HG02678 (cell line): ENCODE results near the gene LRRN3.
"Not testable (repeated sequence)": the region's sequence is repeated elsewhere in the genome, so short reads cannot be mapped to it uniquely, and the experiment has no call there.

Source experiments
- ATAC-seq: cut with Tn5 transposase; IDR thresholded peaks from one replicate; pipeline ENCODE4 v1.9.1; 2021; ENCODE audit warnings: mild to moderate bottlenecking, moderate library complexity; ENCODE audit not compliant: unreplicated experiment

LRRN3 gene

DNA sequence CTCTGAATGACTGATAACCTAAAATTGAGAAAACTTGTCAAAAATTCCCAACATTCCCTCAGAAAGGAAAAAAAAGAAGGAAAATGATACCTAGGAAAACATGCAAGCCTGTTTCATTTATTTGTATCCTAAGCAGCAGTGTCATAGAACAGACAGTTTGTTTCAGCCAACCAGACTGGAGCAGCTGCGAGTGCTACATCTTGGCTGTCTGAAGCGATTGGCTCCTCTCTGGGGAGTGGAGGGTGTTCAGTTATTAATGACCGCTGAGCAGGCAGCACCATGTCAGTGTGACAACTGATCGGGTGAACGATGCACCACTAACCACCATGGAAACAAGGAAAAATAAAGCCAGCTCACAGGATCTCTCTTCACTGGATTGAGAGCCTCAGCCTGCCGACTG lies at the start of gene LRRN3:
TSS of gene LRRN3 (plus strand) at position 282 of the 400 bp plus-strand sequence. CDS start 31,646 bp downstream, outside the sequence.
- ATAC-seq, result no peak

DNA sequence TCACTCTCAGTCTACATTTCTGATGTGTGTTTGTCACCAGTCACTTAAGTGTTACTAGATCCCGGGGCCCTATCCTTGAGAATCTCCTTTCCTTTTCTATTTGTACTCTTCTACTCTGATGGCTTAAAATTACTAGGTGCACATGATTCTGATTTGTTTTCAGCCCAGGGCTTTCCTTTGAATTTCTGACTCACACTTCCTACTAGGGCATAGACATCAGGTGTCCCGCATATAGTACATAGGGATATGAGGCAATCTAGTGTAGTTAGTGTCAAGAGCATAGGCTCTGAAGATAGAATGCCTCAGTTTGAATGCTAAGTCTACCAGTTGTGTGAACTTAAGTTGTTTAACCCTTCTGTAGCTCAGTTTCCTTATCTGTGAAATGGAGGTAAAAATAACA lies 49.4 kb upstream of the LRRN3 start:
- ATAC-seq, result no peak

DNA sequence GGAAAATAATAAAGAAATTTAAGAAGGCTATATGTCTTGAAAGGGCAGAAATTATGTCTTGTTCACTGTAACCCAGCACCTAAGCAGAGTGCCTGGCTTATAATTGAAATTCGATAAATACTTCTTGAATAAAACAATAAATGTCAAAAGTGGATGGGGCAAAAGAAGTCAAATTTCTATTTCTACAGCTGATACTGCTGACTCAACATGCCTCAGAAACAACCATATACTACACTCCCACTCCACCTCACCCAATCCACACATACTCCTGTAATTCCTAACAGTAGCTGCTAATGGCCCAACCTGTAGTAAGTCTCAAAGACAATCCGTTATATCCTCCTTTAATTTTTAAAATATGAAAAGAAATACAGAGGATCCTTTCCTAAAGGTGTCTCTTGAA lies 48.1 kb upstream of the LRRN3 start:
- ATAC-seq, result no peak

DNA sequence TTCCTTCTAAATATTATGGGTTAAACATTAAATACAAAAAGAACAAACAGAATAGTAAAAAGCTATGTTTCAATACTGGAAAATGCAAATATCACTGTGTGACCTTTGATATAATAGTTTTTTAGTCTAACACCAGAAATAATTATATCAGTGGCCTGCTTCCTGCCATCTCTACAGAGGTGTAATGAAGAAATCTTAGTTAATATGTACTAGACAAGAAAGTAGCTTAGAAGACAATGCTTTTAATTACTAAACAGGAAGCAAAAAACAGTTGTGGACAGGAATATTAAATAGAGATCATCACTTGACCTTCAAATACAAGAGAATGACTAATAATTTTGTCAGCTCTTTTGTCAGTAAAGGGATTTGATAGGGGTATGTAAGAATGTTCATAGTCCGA lies 47.4 kb upstream of the LRRN3 start:
- ATAC-seq, result peak; percentile 80

DNA sequence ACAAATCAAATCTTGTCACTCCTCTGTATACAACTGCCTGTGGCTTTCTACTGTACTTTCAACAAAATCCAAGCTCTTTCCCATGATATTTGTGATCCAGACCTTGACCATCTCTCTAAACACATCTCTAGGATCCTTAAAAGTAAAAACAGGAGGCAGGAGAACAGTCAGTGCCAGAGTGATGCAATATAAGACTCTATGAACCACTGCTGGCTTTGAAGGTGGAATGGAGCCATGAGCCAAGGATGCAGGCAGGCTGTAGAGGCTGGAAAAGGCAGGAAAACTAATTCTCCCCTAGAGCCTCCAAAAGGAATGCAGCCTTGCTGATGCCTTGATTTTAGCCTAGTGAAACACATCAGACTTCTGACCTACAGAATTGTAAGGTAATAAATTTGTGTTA lies 45.5 kb upstream of the LRRN3 start:
- ATAC-seq, result no peak

DNA sequence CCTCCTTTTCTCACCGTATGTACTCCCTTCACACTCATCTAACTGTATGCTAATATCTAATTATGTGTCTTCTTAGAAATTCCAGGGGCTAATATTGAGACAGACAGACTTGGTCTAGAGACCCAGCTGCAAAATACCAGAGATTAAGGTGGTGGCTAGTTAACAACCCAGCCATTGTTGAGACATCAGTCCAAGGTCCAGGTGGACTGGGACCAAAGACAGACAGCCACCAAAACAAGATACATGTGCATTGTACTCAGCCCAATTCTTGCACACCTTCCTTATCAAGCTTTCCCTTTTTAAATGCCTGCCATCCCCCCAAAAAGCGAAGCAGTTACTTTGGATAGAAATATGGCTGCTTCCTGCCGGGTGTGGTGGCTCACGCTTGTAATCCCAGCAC lies 43.3 kb upstream of the LRRN3 start:
- ATAC-seq, result no peak

DNA sequence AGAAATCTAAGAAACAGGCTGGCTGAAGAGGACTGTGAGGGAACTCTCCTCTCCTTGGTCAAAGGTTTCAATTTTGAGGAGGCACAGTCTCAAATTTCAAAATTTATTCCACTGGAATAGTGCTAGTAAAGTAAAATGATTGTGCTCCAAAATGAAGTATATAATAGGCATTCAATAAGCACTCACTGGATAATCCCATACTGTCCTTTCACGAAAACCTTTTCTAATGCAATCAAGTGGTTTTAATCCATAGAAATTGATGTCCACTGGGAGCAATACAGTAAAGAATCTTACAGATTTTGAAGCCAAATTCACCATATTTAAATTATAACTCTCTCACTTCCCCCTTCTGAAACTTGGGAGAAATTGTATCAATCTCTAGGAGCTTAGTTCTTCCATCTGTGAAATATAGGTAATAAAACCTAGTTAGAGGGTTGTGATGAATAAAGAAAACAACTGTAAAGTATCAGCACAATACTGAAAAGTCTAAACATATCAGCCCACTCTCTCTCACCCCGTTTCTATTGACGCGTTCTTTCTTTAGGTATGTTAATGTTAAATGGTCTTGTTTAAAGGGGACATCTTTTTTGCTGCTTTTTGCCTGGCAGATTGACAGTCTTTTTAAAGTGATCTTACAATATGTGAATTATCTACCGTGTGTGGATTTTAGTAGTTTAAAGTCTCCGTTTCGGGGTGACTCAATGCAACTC lies 40.8 kb upstream of the LRRN3 start:
- ATAC-seq, result no peak

DNA sequence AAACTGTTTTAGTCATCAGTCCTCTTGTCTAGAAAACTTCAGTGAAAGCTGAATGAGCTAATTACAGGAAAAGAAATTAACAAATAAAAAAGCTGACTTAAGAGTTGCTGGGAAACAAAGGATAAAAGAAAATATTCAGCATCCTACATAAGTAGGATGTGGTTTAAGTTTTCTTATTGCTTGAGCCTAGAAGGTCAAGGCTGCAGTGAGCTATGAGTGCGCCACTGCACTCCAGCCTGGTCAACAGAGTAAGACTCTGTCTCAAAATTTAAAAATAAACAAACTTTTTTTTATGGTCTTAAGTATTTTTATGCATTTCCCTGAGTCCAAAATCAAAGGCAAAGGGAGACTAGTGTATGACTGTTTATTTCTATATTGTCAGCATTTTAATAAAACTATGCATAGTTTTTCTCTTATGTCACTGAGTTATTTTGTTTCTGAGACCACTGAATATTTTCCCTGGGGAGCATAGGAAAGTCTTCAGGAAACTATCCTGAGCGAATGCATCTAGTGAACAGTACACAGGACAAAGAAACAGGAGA lies 40.0 kb upstream of the LRRN3 start:
- no peak for ATAC-seq

DNA sequence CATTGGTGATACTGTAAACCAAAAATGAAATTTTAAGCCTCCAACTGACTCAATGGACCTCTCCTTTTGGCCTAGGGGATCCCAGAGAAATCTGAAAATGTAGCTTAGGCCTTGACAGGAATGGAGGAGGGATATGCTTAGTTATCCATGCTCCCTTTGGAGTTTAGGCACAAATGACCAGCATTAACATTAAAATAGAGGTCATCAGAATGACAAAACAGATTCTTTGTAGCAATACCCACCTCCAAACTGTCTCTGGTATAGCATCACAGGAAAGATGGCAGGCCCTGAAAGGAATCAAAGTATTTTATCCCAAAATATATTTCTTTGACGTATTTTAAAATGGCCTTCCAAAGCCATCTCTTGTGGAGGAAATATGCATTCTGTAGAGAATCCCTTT lies 39.1 kb upstream of the LRRN3 start:
- no peak for ATAC-seq

DNA sequence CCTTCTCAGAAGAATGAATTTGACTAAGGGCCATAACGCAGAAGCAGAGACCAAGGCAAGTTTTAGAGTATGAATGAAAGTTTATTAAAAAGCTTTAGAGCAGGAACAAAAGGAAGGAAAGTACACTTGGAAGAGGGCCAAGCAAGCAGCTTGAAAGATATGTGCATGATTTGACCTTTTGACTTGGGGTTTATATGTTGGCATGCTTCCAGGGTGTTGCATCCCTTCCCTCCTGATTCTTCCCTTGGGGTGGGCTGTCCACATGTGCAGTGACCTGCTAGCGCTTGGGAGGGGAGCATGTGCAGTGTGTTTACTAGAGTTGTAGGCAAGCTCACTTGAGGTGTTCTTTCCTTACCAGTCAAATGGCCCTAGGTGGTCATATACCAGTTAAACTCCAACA lies 37.9 kb upstream of the LRRN3 start:
- ATAC-seq, result no peak

DNA sequence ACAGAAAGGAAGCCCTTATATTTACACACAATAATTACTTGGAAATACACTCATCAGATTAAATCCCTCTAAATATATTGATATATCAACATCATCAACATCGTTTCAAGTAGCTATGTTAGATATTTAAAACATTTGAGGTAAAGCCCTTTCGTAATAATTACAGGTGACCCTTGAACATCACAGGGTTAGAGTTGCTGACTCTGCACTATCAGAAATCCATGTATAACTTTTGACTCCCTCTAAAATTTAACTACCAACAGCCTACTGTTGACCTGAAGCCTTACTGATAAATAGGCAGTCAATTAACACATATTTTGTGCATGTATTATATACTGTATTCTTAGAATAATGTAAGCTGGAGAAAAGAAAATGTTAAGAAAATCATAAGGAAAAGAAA lies 34.6 kb upstream of the LRRN3 start:
- no peak for ATAC-seq

DNA sequence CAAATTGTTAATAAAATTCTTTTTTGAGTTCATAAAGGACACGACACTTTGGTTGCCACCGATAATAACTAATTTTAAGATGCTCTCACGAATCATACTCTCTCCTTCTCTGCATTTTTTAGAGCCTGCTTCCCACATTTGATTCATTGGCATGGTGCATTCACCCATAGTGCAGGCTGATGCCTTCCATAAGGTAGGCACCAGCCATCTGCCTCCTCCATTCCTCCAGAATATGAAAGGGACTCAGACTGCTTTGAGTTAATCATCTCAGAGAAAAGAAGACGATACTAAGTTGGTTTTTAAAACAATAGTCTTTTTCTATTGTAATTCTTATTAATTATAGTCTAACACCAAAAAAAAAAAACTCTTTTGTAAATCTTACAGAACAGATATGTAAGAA lies 33.9 kb upstream of the LRRN3 start:
- no peak for ATAC-seq

DNA sequence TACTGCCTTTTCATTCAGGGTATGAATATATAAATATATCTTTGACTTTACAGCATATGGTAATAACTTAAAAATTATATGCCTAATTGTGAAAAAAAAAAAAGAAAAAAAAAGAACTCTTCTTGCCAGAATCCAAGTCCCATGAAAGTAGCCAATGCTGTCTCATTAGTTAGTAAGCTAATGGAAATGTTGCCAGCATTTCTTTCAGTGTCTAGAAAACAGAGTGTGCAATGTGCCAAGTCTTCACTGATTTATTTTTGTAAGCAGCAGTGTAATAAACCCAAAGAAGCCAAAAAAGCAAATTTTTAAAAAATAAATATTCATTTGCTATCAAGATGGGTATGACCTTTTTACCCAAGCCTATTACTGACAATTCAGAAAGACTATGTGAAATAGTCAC lies 31.1 kb upstream of the LRRN3 start:
- no peak for ATAC-seq

DNA sequence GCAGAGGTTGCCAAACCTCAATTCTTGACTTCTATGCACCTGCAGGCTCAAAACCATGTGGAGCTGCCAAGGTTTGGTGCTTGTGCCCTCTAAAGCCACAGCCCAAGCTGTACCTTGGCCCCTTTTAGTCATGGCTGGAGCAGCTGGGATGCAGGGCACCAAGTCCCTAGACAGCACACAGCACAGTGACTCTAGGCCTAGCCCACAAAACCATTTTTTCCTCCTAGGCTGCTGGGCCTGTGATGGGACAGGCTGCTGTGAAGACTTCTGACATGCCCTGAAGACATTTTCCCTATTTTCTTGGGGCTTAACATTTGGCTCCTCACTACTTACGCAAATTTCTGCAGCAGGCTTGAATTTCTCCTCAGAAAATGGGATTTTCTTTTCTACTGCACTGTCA lies 27.8 kb upstream of the LRRN3 start:
- no peak for ATAC-seq

DNA sequence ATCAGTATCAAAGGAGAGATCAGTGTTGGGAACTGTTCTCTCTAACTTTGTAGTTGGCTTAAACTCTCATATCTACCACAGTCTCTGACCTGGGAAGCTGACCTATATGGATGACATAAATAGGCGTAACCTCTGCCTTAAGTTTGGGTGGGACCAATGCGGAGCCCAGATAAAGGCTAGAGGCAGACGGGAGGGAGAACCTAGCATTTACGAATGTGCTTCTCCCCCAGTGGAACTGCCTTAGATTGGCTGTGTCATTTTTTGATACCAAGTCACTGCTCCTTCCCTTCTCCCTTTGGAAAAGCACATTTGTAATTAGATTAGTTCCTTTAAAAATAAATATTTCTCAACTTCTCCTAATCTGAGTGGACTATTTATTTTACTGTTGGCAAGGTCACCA lies 23.7 kb upstream of the LRRN3 start:
- no peak for ATAC-seq

DNA sequence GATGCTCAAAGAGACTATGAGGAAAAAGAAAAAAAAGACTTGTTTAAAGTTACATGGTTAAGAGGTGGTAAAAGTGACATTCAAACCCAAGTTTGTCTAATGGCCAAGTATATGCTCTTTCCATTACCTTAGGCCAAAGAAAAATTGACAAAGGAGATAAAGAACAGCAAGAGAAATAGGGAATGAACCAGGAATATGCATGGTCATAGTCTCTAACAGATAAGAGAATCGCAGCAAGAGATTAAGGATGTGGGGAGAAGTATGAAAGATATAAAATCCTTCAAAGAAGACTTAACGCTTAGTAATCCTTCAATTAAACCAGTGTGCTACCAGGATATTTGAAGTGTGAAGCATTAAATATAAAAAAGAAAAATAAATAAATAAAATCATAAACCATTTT lies 23.2 kb upstream of the LRRN3 start:
- ATAC-seq, result no peak

DNA sequence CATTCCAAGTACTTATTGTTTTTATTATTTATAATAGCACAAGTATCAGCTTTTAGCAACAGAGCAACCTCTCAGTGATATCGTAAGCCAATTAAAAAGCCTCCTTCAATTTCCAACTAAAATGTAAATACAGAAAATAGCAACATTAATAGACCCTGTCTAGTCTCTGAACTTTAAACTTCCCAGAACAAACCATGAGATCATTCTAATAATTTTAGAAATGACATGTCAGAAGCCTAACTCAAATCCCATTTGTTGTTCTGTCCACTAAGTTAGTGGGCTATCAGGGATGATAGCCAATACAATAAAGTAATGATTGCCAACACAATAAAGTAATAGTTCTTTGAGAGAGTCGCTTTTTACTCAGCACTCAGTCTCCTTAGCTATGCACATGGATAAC lies 22.3 kb upstream of the LRRN3 start:
- no peak for ATAC-seq

DNA sequence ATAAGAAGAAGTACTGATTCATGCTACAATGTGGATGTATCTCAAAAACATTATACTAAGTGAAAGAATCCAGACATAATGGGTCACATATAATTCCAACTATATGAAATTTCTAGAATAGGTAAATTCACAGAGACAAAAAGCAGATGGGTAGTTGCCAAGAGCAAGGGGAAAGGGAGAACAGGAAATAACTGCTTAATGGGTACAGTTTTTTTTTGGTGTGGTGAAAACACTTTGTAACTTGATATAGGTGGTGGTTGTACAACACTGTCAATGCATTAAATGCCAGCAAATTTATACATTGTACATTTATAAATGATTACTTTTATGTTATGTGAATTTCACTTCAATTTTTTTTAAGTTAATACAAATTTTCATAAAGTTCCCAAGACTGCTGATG lies 19.4 kb upstream of the LRRN3 start:
- ATAC-seq, result no peak

DNA sequence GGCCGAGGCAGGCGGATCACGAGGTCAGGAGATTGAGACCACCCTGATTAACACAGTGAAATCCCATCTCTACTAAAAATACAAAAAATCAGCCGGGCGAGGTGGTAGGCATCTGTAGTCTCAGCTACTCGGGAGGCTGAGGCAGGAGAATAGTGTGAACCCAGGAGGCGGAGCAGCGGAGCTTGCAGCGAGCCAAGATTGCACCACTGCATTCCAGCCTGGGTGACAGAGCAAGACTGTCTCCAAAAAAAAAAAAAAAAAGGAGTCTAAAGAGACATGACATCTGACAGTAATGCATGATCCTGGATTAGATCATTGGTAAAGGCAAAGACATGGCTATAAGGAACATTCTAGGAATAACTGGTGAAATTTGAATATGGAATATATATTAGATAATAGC lies 18.3 kb upstream of the LRRN3 start:
- not testable (repeated sequence) for ATAC-seq

DNA sequence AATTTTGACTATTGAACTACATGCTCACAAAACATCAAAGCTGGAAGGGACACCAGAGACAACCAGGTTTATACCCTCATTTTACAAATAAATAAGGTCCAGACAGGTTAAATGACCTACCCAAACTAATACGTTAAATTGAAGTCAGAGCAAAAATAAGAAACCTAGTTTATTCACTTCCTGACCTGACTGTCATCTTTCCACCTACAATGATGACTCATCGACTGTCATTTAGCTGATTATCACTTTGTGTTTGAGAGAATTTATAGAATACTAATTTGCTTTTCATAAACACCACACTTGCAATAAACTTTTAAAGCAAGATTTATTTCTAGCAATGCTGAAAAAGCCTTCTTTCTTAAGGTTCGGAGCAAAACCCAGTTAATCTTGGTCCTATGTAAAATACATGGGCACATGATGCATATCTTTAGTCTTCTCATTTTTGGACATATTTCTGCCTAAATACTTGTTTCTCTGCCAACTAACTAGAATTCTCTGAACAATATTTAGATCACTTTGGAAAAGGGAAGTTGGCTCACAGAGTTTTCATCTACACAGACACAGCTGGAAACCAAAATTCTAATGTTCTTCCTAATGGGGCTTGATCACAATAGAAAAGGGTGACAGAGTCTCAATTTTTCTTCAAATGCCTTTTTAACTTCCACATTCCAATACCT lies 16.7 kb upstream of the LRRN3 start:
- no peak for ATAC-seq

DNA sequence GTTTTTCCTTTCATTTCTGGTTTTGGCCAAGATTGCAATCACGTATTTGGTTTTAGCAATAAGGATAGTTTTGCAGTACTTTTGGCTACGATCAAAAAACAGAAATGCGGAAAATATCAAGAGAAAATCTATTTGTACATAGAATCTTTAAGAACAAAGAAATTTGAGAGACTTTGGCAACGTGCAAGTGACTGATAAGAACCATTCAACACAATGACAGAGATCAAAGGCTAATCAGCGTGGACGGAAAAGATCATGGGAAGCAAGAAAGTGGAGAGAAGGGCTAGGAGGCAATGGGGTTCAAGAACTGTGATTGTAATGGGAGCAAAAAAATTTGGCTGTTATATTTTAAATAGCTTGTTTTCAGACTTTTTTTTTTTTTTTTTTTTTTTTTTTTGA lies 16.2 kb upstream of the LRRN3 start:
- ATAC-seq, result no peak

DNA sequence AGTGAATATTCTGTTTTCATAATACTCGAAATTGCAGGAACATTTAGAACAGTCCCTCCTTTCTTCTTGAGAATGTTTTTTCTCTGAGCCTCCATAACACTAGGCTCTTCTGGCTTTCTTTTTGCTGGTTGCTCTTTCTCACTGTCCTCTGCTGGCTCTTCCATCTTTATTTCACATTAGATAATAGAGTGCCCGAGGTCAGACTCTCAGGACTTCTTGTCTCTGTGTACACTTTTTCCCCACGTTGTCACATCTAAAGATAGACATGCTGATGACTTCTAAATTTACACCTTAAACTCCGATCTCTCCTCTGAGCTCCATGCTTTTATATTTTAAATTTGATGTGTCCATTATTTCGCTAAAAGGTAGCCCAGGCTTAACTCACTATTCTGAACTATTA lies 15.4 kb upstream of the LRRN3 start:
- no peak for ATAC-seq

DNA sequence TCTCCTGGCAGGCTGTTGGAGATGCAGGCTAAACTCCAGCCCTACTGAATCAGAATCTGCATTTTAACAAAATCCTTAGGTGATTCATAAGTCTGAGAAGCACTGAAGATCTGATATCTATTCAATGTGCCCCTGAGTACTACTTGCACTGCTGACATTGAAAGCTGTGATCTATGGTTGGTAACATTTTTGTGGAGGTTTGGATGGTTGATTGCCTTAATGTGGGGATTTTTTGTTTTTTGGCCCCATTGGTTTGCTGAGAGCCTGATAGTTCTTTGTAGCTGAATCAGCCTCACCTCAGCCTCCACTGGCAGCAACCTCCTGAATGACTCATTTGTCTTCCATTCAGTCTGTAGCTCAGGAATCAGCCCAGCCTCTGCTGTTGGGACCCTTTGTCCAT lies 14.7 kb upstream of the LRRN3 start:
- no peak for ATAC-seq
